Loucy (cell line): ENCODE data around the gene FAM210A.
A peak's percentile ranks its signal among the peaks of the same experiment; 100 is the strongest.
"Not testable (repeated sequence)": the region's sequence is repeated elsewhere in the genome, so short reads cannot be mapped to it uniquely, and the experiment has no call there.

ENCODE experiments used
- H2AFZ ChIP-seq: fragments of 200-600 bp; sonication (generic); 2 replicates; pipeline ENCODE4 v1.6.0; 2016; ENCODE audit warnings: antibody characterized with exemption, mild to moderate bottlenecking, low read length, moderate library complexity
- H3F3A ChIP-seq: fragments of 200-600 bp; 2 replicates; pipeline ENCODE4 v1.6.0; 2016; ENCODE audit warnings: antibody characterized with exemption, low read depth, mild to moderate bottlenecking
- H3K27me3 ChIP-seq: fragments of 200-600 bp; sonication (generic); 2 replicates; pipeline ENCODE4 v1.6.1; 2014; ENCODE audit warnings: low read length, mild to moderate bottlenecking; ENCODE audit not compliant: insufficient read depth, poor library complexity, severe bottlenecking
- H3K36me3 ChIP-seq: fragments of 200-600 bp; sonication (generic); 2 replicates; pipeline ENCODE4 v1.6.1; 2016; ENCODE audit warnings: low read length; ENCODE audit not compliant: insufficient read depth
- H3K4me1 ChIP-seq: fragments of 200-600 bp; sonication (generic); 2 replicates; pipeline ENCODE4 v1.5.1; 2014; ENCODE audit warnings: low read length, mild to moderate bottlenecking; ENCODE audit not compliant: insufficient read depth, poor library complexity, severe bottlenecking
- H3K4me2 ChIP-seq: fragments of 200-600 bp; sonication (generic); 2 replicates; pipeline ENCODE4 v1.6.0; 2014; ENCODE audit warnings: antibody characterized with exemption, low read length, low read depth, mild to moderate bottlenecking; ENCODE audit not compliant: poor library complexity, severe bottlenecking
- H3K4me3 ChIP-seq: fragments of 200-600 bp; sonication (generic); 2 replicates; pipeline ENCODE4 v1.5.1; 2014; ENCODE audit warnings: low read length, mild to moderate bottlenecking, mixed read lengths; ENCODE audit not compliant: poor library complexity, severe bottlenecking
- H3K79me2 ChIP-seq: fragments of 200-600 bp; sonication (generic); 2 replicates; pipeline ENCODE4 v1.6.1; 2014; ENCODE audit warnings: low read length; ENCODE audit not compliant: insufficient read depth
- H3K9ac ChIP-seq: fragments of 200-600 bp; sonication (generic); 2 replicates; pipeline ENCODE4 v1.6.0; 2014; ENCODE audit warnings: mild to moderate bottlenecking, low read depth, low read length, moderate library complexity; ENCODE audit not compliant: poor library complexity, severe bottlenecking
- H3K9me2 ChIP-seq: fragments of 200-600 bp; sonication (generic); replicated peaks from 2 replicates; pipeline ENCODE4 v1.6.1; 2016; ENCODE audit warnings: low read depth, low read length, mixed read lengths
- H3K9me3 ChIP-seq: fragments of 200-600 bp; sonication (generic); 2 replicates; pipeline ENCODE4 v1.6.1; 2014; ENCODE audit warnings: mild to moderate bottlenecking, antibody characterized with exemption, low read length, low read depth; ENCODE audit not compliant: insufficient read depth
- H4K20me1 ChIP-seq: fragments of 200-600 bp; sonication (generic); 2 replicates; pipeline ENCODE4 v1.6.0; 2014; ENCODE audit warnings: antibody characterized with exemption, low read length, mild to moderate bottlenecking; ENCODE audit not compliant: insufficient read depth, poor library complexity, severe bottlenecking
- CTCF ChIP-seq: fragments of 200-600 bp; sonication (generic); conservative IDR thresholded peaks from 2 replicates; pipeline ENCODE4 v1.5.1; 2014; ENCODE audit warnings: mild to moderate bottlenecking, antibody characterized with exemption, low read length
- EZH2phosphoT487 ChIP-seq: fragments of 200-600 bp; IDR thresholded peaks from 2 replicates; pipeline ENCODE4 v1.6.1; 2018; ENCODE audit warnings: antibody characterized with exemption, mild to moderate bottlenecking, moderate library complexity, borderline replicate concordance

FAM210A gene

GRCh38 chr18:13756261-13756660, 29.9 kb upstream of the FAM210A start:
- no peaks in the 10 kb centered on the region for H4K20me1 ChIP-seq
- no peak overlapping the region for H2AFZ ChIP-seq
- no peak overlapping the region for H3K4me2 ChIP-seq
- peaks cover 49% of the 10 kb centered on the region for H3K36me3 ChIP-seq
- H3K9me2 ChIP-seq: no peaks in the 10 kb centered on the region
- no peaks in the 10 kb centered on the region for H3F3A ChIP-seq
- no peaks in the 10 kb centered on the region for H3K4me1 ChIP-seq
- no peaks in the 10 kb centered on the region for H3K27me3 ChIP-seq
- H3K9me3 ChIP-seq: no peaks in the 10 kb centered on the region
- H3K4me3 ChIP-seq: no peak overlapping the region
- H3K9ac ChIP-seq: no peak overlapping the region
- no peaks in the 10 kb centered on the region for H3K79me2 ChIP-seq
- TF ChIP-seq CTCF (no peak), EZH2phosphoT487 (no peak)

DNA sequence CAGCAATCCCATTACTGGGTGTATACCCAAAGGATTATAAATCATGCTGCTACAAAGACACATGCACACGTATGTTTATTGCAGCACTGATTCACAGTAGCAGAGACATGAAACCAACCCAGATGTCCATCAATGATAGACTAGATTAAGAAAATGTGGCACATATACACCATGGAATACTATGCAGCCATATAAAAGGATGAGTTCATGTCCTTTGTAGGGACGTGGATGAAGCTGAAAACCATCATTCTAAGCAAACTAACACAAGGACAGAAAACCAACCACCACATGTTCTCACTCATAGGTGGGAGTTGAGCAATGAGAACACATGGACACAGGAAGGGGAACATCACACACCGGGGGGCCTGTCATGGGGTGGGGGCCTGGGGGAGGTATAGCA, 25.2 kb upstream of the FAM210A start:
- H3K9ac ChIP-seq, H3K27me3 ChIP-seq, H3K79me2 ChIP-seq, H3K9me2 ChIP-seq, H2AFZ ChIP-seq, H3K4me2 ChIP-seq, H3K4me1 ChIP-seq, H3K4me3 ChIP-seq, H3F3A ChIP-seq, H4K20me1 ChIP-seq, H3K9me3 ChIP-seq: not testable (repeated sequence)
- peaks cover 67% of the 10 kb centered on the region for H3K36me3 ChIP-seq

- no peak for TF ChIP-seq EZH2phosphoT487
- TF ChIP-seq CTCF: peak; percentile 12; the same call in 1 of the 2 replicates
- Histone ChIP-seq H3K4me1 (no peaks in the 10 kb centered on the region), H2AFZ (no peak overlapping the region), H3K9ac (no peak overlapping the region), H3K9me2 (no peaks in the 10 kb centered on the region), H3K79me2 (no peaks in the 10 kb centered on the region), H4K20me1 (no peaks in the 10 kb centered on the region), H3F3A (no peaks in the 10 kb centered on the region), H3K9me3 (no peaks in the 10 kb centered on the region), H3K4me3 (no peak overlapping the region), H3K36me3 (peaks cover 70% of the 10 kb centered on the region), H3K4me2 (no peak overlapping the region), H3K27me3 (no peaks in the 10 kb centered on the region)
Observed at GRCh38 chr18:13746633-13747032, 20.3 kb upstream of the FAM210A start.

DNA sequence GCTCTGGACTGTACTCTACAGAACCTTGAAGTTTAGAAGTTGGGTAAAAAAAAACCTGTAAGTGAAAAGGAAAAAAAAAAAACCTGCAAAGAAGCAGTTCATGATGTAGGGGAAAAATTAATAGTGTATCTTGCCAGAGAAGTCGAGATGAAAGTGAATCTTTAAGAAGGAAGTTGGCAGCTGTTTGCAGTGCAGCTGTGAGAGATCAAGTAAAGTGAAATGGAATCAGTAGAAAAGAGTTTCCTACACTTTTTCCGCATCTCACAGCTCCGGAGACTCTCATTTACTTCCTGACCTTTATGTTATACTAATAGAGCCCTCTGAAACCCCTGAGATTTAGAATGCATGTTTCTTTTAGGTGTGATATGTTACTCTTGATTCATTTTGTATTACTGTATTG, 19.3 kb upstream of the FAM210A start:
- Histone ChIP-seq H3K79me2 (no peaks in the 10 kb centered on the region), H2AFZ (no peak overlapping the region), H3K9me3 (no peaks in the 10 kb centered on the region), H3K36me3 (peaks cover 79% of the 10 kb centered on the region), H3F3A (no peaks in the 10 kb centered on the region), H3K4me3 (no peak overlapping the region), H3K4me2 (no peak overlapping the region), H3K27me3 (no peaks in the 10 kb centered on the region), H3K9ac (no peak overlapping the region), H3K4me1 (no peaks in the 10 kb centered on the region), H3K9me2 (no peaks in the 10 kb centered on the region), H4K20me1 (no peaks in the 10 kb centered on the region)
- TF ChIP-seq EZH2phosphoT487 (no peak), CTCF (no peak)
